ENCODE results near the gene TNPO2.

Gene TNPO2

DNA sequence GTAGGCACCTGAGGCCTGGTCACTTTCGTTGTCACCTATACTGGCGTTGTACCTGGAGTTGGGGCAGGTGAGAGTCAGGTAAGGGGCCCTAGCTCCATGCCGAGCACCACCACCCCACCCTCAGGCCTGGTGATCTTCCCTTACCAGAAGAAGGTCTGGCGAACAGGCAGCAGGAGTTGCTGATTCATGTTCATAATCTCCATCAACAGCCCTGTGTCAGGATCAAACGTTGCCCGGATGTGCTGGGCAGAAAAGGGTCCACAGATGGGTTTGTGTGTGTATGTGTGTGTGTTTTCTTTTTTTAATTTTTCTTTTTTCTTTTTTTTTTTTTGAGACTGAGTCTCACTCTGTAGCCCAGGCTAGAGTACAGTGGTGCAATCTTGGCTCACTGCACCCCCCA lies 71.5 kb downstream of the TNPO2 start:
- H3K4me3 ChIP-seq (ENCODE audit: low read depth, low read length) = no peak overlapping the region

DNA sequence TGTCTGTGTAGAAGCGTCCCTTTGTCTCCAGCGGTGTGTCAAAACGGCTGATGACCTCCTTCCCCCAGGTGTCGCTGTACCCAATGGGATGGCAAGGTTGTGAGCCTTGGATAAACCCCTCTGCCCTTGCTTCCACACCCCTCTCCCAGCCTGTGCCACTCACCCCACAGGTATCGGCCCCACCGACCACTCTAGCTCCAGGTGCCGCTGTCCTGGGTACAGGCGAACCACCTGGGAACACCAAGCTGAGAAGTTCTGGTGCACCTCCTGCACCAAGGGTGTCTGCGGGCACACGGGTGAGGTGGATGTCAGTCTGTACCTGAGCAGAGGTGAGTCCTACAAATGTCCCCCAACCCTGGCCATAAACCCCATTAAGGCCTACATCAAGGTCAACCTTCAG lies 73.8 kb downstream of the TNPO2 start:
- H3K4me3 ChIP-seq (ENCODE audit: low read depth, low read length) = no peak overlapping the region
